ENCODE results near the gene ZNF232.
A peak's percentile ranks its signal among the peaks of the same experiment; 100 is the strongest.
"Not testable (repeated sequence)": the region's sequence is repeated elsewhere in the genome, so short reads cannot be mapped to it uniquely, and the experiment has no call there.

ZNF232 gene

GRCh38 chr17:5092218-5093010 lies 19.3 kb downstream of the ZNF232 start:
- DNase-seq, result no peak

GRCh38 chr17:5080591-5080990 lies 31.1 kb downstream of the ZNF232 start:
- DNase-seq, result no peak

- peak; percentile 93 for DNase-seq
Measured at GRCh38 chr17:5078106-5079028, 33.3 kb downstream of the ZNF232 start, which contains the start of gene ZFP3. Gene ZFP3, plus strand, starts transcription at chr17:5078467. Its CDS starts 13,038 bp downstream, at chr17:5091505.

GRCh38 chr17:5077781-5078105 lies 33.9 kb downstream of the ZNF232 start:
- no peak for DNase-seq

GRCh38 chr17:5077275-5077674 lies 34.4 kb downstream of the ZNF232 start:
- not testable (repeated sequence) for DNase-seq

GRCh38 chr17:5075472-5075871 lies 36.2 kb downstream of the ZNF232 start:
- not testable (repeated sequence) for DNase-seq

GRCh38 chr17:5069724-5070123 lies 42.0 kb downstream of the ZNF232 start:
- DNase-seq, result no peak

GRCh38 chr17:5068236-5068635 lies 43.4 kb downstream of the ZNF232 start:
- DNase-seq, result no peak

GRCh38 chr17:5065227-5065744 lies 46.4 kb downstream of the ZNF232 start:
- peak; percentile 44 for DNase-seq

Data from DMS79 (cell line).